ENCODE results near the gene MAD1L1. TPM values are rescaled to one million over a fixed set of nuclear protein-coding genes. Genes with fewer than 3 reads are reported as not detected.

Gene MAD1L1
- total and polyA plus RNA-seq, 4 donors: 12.8 to 20.7 (median 16.5) TPM

DNA sequence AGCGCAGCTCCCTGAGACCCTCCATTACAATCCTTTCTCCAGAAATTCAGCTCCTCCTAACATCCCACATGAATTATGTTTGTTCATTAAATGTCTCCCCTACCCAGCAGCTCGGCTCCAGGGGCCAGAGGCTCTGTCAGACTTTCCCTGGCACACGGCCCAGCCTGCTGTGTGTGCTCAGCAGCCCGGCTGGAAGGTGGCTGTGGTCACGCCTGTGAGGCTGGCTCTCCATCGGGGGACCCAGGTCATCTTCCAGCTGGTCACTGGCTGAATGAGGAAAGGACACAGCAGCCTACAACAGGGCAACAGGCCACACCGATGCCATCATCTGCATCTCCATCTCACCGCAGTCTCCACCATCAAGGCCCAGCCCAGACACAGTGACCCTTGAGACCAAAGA, 219.8 kb downstream of the MAD1L1 start:
- no peak for TF ChIP-seq FOXA1 (IDR thresholded peaks at IDR 0.05)
- TF ChIP-seq RXRA (IDR thresholded peaks at IDR 0.05): no peak
- TF ChIP-seq HNF4A (conservative IDR thresholded peaks at IDR 0.05): no peak
- TF ChIP-seq, protein P1, sequence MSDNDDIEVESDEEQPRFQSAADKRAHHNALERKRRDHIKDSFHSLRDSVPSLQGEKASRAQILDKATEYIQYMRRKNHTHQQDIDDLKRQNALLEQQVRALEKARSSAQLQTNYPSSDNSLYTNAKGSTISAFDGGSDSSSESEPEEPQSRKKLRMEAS (IDR thresholded peaks at IDR 0.05): no peak
- TF ChIP-seq, protein P2, sequence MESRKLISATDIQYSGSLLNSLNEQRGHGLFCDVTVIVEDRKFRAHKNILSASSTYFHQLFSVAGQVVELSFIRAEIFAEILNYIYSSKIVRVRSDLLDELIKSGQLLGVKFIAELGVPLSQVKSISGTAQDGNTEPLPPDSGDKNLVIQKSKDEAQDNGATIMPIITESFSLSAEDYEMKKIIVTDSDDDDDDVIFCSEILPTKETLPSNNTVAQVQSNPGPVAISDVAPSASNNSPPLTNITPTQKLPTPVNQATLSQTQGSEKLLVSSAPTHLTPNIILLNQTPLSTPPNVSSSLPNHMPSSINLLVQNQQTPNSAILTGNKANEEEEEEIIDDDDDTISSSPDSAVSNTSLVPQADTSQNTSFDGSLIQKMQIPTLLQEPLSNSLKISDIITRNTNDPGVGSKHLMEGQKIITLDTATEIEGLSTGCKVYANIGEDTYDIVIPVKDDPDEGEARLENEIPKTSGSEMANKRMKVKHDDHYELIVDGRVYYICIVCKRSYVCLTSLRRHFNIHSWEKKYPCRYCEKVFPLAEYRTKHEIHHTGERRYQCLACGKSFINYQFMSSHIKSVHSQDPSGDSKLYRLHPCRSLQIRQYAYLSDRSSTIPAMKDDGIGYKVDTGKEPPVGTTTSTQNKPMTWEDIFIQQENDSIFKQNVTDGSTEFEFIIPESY (IDR thresholded peaks at IDR 0.05): no peak
- TF ChIP-seq SP1 (IDR thresholded peaks at IDR 0.05): no peak
- no peak for TF ChIP-seq FOXA2 (IDR thresholded peaks at IDR 0.05)
- no peak for TF ChIP-seq RAD21 (IDR thresholded peaks at IDR 0.05)
- Histone ChIP-seq H3K9me3 (ENCODE audit: control insufficient read depth in 4 of 4, low read length in 3 of 4) (no peaks in the 10 kb centered on the region), H3K36me3 (ENCODE audit: control insufficient read depth in 4 of 4, insufficient read depth in 3 of 4, low read depth in 1 of 4, low read length in 3 of 4) (no peaks in the 10 kb centered on the region), H3K4me3 (ENCODE audit: low read depth in 1 of 3, low read length in 3 of 3) (no peak overlapping the region), H3K27ac (ENCODE audit: low read depth in 1 of 2, low read length in 2 of 2) (no peak overlapping the region), H3K9ac (ENCODE audit: low read depth in 1 of 2, low read length in 2 of 2) (no peak overlapping the region), H3K27me3 (ENCODE audit: control insufficient read depth in 4 of 4, insufficient read depth in 4 of 4, low read length in 3 of 4) (no peaks in the 10 kb centered on the region), H3K4me1 (ENCODE audit: control insufficient read depth in 4 of 4, insufficient read depth in 4 of 4, low read length in 3 of 4) (no peaks in the 10 kb centered on the region)
- DNase-seq (ENCODE audit: low spot score): no peak
- 69% methylated on average over 8 of the region's 8 CpGs for WGBS

DNA sequence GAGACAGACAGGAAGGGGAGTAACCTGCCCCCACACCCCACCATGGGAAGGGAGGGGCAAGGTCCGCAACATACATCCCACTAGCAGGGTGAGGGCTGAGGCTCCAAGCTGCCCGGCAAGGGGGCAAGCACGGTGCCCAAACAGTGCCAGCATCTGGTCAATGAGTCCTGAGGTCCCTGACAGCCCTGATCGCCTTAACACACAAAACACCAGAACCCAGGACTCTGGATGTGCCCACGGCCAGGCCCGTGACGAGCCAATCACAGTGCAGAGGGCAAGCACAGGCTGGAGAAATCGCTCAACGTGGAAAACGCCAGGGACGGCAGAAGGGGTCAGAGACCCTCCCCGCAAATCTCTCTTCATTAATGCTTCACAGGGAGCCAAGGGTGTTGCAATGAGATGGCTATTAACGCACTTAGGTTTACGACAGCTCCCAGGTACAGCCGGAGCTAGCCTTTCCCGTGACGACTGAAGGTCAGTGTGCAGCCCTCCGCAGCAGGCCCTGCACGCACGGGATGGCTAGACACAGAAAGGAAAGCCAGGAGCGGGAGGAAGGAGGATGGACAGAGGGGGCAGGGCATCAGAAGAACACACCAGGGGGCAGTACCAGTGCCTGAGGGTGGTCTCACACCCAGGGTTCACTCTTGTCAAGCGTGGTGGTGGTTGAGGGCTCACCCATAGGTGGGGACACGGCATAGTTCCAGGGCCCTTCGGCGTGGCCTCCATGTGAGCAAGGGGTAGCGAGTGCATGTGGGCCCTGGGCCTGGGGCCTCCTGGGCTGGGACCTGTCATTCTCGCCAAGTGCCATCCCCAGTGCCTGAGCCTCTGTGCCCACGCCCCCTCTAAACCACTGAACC, 220.5 kb downstream of the MAD1L1 start:
- H3K4me1 ChIP-seq (ENCODE audit: control insufficient read depth in 4 of 4, insufficient read depth in 4 of 4, low read length in 3 of 4): no peaks in the 10 kb centered on the region
- TF ChIP-seq FOXA1 (IDR thresholded peaks at IDR 0.05) (no peak), RXRA (IDR thresholded peaks at IDR 0.05) (no peak), NR2F2 (IDR thresholded peaks at IDR 0.05) (no peak), HNF4G (IDR thresholded peaks at IDR 0.05) (no peak), EGR1 (IDR thresholded peaks at IDR 0.05; ENCODE audit: low read depth in 2 of 2) (no peak), FOXA2 (IDR thresholded peaks at IDR 0.05) (no peak), JUND (IDR thresholded peaks at IDR 0.05) (no peak), RAD21 (IDR thresholded peaks at IDR 0.05) (no peak), TAF1 (conservative IDR thresholded peaks at IDR 0.05) (no peak), SP1 (IDR thresholded peaks at IDR 0.05) (no peak), GABPA (IDR thresholded peaks at IDR 0.05 in 1 of 2, conservative IDR thresholded peaks at IDR 0.05 in 1 of 2) (no peak)
- TF ChIP-seq, protein P3, sequence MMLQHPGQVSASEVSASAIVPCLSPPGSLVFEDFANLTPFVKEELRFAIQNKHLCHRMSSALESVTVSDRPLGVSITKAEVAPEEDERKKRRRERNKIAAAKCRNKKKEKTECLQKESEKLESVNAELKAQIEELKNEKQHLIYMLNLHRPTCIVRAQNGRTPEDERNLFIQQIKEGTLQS (IDR thresholded peaks at IDR 0.05): no peak
- TF ChIP-seq, protein P4, sequence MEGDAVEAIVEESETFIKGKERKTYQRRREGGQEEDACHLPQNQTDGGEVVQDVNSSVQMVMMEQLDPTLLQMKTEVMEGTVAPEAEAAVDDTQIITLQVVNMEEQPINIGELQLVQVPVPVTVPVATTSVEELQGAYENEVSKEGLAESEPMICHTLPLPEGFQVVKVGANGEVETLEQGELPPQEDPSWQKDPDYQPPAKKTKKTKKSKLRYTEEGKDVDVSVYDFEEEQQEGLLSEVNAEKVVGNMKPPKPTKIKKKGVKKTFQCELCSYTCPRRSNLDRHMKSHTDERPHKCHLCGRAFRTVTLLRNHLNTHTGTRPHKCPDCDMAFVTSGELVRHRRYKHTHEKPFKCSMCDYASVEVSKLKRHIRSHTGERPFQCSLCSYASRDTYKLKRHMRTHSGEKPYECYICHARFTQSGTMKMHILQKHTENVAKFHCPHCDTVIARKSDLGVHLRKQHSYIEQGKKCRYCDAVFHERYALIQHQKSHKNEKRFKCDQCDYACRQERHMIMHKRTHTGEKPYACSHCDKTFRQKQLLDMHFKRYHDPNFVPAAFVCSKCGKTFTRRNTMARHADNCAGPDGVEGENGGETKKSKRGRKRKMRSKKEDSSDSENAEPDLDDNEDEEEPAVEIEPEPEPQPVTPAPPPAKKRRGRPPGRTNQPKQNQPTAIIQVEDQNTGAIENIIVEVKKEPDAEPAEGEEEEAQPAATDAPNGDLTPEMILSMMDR (IDR thresholded peaks at IDR 0.05; ENCODE audit: low read depth, low read length, missing input control): no peak
- TF ChIP-seq, protein P1 (IDR thresholded peaks at IDR 0.05): no peak
- TF ChIP-seq, protein P2 (IDR thresholded peaks at IDR 0.05): no peak
- 97% methylated on average over 28 of the region's 28 CpGs for WGBS
- no peaks in the 10 kb centered on the region for H3K27me3 ChIP-seq (ENCODE audit: control insufficient read depth in 4 of 4, insufficient read depth in 4 of 4, low read length in 3 of 4)
- H3K4me3 ChIP-seq (ENCODE audit: low read depth in 1 of 3, low read length in 3 of 3): no peak overlapping the region
- H3K36me3 ChIP-seq (ENCODE audit: control insufficient read depth in 4 of 4, insufficient read depth in 3 of 4, low read depth in 1 of 4, low read length in 3 of 4): no peaks in the 10 kb centered on the region
- H3K9me3 ChIP-seq (ENCODE audit: control insufficient read depth in 4 of 4, low read length in 3 of 4): no peaks in the 10 kb centered on the region
- no peak overlapping the region for H3K27ac ChIP-seq (ENCODE audit: low read depth in 1 of 2, low read length in 2 of 2)
- H3K9ac ChIP-seq (ENCODE audit: low read depth in 1 of 2, low read length in 2 of 2): no peak overlapping the region
- DNase-seq (ENCODE audit: low spot score): no peak
